Measurements from ENCODE around the gene NUDCD3. TPM values are rescaled to one million over a fixed set of nuclear protein-coding genes. Genes with fewer than 3 reads are reported as not detected.

The NUDCD3 gene
- total RNA-seq, 1 donor = 47.1 TPM

DNA sequence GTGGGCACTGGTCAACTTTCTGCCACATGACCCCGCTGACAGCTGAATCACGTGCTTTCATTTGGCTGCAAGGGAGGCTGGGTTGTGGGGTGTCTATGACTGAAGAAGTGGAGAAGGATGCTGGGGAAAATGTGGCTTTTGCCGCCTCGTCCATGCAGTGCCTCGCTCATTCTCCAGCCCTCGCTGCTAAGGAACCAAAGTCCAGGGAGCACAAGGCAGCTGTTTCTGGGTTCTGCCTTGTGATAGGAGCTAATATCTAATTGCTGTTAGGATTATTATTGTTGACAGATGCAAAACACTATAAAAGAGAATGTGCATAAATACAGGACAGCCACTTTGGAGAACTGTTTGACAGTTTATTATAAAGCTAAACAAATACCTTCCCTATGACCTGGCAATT lies 160.1 kb downstream of the NUDCD3 start:
- TF ChIP-seq, protein P1, sequence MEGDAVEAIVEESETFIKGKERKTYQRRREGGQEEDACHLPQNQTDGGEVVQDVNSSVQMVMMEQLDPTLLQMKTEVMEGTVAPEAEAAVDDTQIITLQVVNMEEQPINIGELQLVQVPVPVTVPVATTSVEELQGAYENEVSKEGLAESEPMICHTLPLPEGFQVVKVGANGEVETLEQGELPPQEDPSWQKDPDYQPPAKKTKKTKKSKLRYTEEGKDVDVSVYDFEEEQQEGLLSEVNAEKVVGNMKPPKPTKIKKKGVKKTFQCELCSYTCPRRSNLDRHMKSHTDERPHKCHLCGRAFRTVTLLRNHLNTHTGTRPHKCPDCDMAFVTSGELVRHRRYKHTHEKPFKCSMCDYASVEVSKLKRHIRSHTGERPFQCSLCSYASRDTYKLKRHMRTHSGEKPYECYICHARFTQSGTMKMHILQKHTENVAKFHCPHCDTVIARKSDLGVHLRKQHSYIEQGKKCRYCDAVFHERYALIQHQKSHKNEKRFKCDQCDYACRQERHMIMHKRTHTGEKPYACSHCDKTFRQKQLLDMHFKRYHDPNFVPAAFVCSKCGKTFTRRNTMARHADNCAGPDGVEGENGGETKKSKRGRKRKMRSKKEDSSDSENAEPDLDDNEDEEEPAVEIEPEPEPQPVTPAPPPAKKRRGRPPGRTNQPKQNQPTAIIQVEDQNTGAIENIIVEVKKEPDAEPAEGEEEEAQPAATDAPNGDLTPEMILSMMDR (IDR thresholded peaks at IDR 0.05; ENCODE audit: insufficient read depth, low read length) = no peak
- H3K4me3 ChIP-seq (ENCODE audit: low read depth, low read length) = no peak overlapping the region
- DNase-seq (ENCODE audit: low read depth) = no peak

GRCh38 chr7:44329888-44330287 lies 160.6 kb downstream of the NUDCD3 start:
- no peak for DNase-seq (ENCODE audit: low read depth)
- TF ChIP-seq, protein P1 (IDR thresholded peaks at IDR 0.05; ENCODE audit: insufficient read depth, low read length) = no peak
- no peak overlapping the region for H3K4me3 ChIP-seq (ENCODE audit: low read depth, low read length)

Small RNA genes lying within 50 kb of the gene (small RNA-seq; reads per million reads assigned to genes)
- not detected for gene RNU6-1097P

Other genes with a start within 250 kb of the NUDCD3 start
- gene CAMK2B, start 165.1 kb downstream of the NUDCD3 start, total RNA-seq (ENCODE audit: low replicate concordance) = 6.4 TPM in 1 of 2 replicates, not detected in the other
- under 0.01 TPM in 1 of 2 replicates, not detected in the other for gene NPC1L1, start 50.7 kb upstream of the NUDCD3 start, total RNA-seq (ENCODE audit: low replicate concordance)
- 14.6 and 48.4 TPM in 2 replicates for gene DDX56, start 83.2 kb upstream of the NUDCD3 start, total RNA-seq (ENCODE audit: low replicate concordance)
- 48.3 and 78.5 TPM in 2 replicates for gene TMED4, start 91.6 kb upstream of the NUDCD3 start, total RNA-seq (ENCODE audit: low replicate concordance)
- 26.2 and 85.6 TPM in 2 replicates for gene OGDH, start 116.0 kb upstream of the NUDCD3 start, total RNA-seq (ENCODE audit: low replicate concordance)